H9 (cell line): ENCODE measurements around the gene DHDH. TPM values are rescaled to one million over a fixed set of nuclear protein-coding genes. Genes with fewer than 3 reads are reported as not detected.

Experiments
- DNase-seq: peaks from one replicate; pipeline ENCODE4 v3.0.0-alpha.2; 2017
- H2AFZ ChIP-seq: one replicate; pipeline ENCODE4 v1.6.1; 2013; ENCODE audit warnings: mild to moderate bottlenecking, low read length, control low read depth, moderate library complexity
- H2AK5ac ChIP-seq: 2 replicates; pipeline ENCODE4 v1.6.1; 2013; ENCODE audit warnings: low read length, control low read depth, mixed read lengths; ENCODE audit not compliant: insufficient read length
- H2BK120ac ChIP-seq: one replicate; pipeline ENCODE4 v1.6.1; 2013; ENCODE audit warnings: low read depth, mild to moderate bottlenecking, low read length, control low read depth, inconsistent platforms; ENCODE audit not compliant: poor library complexity, severe bottlenecking
- H2BK12ac ChIP-seq: 2 replicates; pipeline ENCODE4 v1.6.1; 2013; ENCODE audit warnings: low read length, control low read depth, mixed read lengths, low read depth; ENCODE audit not compliant: insufficient read length
- H2BK15ac ChIP-seq: 2 replicates; pipeline ENCODE4 v1.6.1; 2013; ENCODE audit warnings: low read depth, low read length, control low read depth
- H2BK20ac ChIP-seq: one replicate; pipeline ENCODE4 v1.6.1; 2013; ENCODE audit warnings: low read depth, mild to moderate bottlenecking, low read length, control low read depth, inconsistent platforms; ENCODE audit not compliant: poor library complexity, severe bottlenecking
- H2BK5ac ChIP-seq: 2 replicates; pipeline ENCODE4 v1.6.1; 2013; ENCODE audit warnings: low read length, control low read depth, mixed read lengths; ENCODE audit not compliant: insufficient read length
- H3K14ac ChIP-seq: 2 replicates; pipeline ENCODE4 v1.6.1; 2013; ENCODE audit warnings: low read length, control low read depth; ENCODE audit not compliant: insufficient read depth
- H3K18ac ChIP-seq: 2 replicates; pipeline ENCODE4 v1.6.1; 2013; ENCODE audit warnings: low read depth, mild to moderate bottlenecking, mixed read lengths, low read length, control low read depth; ENCODE audit not compliant: insufficient read length
- H3K23ac ChIP-seq: 2 replicates; pipeline ENCODE4 v1.6.1; 2013; ENCODE audit warnings: low read length, control low read depth, mixed read lengths, low read depth; ENCODE audit not compliant: insufficient read length
- H3K23me2 ChIP-seq: 2 replicates; pipeline ENCODE4 v1.6.1; 2013; ENCODE audit warnings: low read depth, mild to moderate bottlenecking, mixed read lengths, low read length, control low read depth; ENCODE audit not compliant: insufficient read length, poor library complexity, severe bottlenecking
- H3K27ac ChIP-seq: 2 replicates; pipeline ENCODE4 v1.5.1; 2013; ENCODE audit warnings: low read length, control low read depth, mixed read lengths, low read depth; ENCODE audit not compliant: insufficient read length
- H3K27me3 ChIP-seq: 2 replicates; pipeline ENCODE4 v1.6.1; 2013; ENCODE audit warnings: low read length, control low read depth, inconsistent platforms; ENCODE audit not compliant: insufficient read depth
- H3K4ac ChIP-seq: 2 replicates; pipeline ENCODE4 v1.6.1; 2013; ENCODE audit warnings: low read depth, mild to moderate bottlenecking, control low read depth, inconsistent platforms, low read length, moderate library complexity
- H3K4me1 ChIP-seq: 2 replicates; pipeline ENCODE4 v1.6.1; 2013; ENCODE audit warnings: low read length, control low read depth, inconsistent platforms; ENCODE audit not compliant: insufficient read depth
- H3K4me2 ChIP-seq: 2 replicates; pipeline ENCODE4 v1.6.1; 2013; ENCODE audit warnings: low read length, control low read depth, mixed read lengths; ENCODE audit not compliant: insufficient read length, insufficient read depth
- H3K56ac ChIP-seq: 2 replicates; pipeline ENCODE4 v1.6.1; 2013; ENCODE audit warnings: low read depth, mild to moderate bottlenecking, mixed read lengths, low read length, control low read depth; ENCODE audit not compliant: insufficient read length
- H3K79me1 ChIP-seq: 2 replicates; pipeline ENCODE4 v1.6.1; 2013; ENCODE audit warnings: low read depth, mild to moderate bottlenecking, moderate library complexity, low read length, control low read depth, inconsistent platforms; ENCODE audit not compliant: insufficient read depth, poor library complexity, severe bottlenecking
- H3K79me2 ChIP-seq: 2 replicates; pipeline ENCODE4 v1.6.1; 2013; ENCODE audit warnings: low read length, control low read depth, inconsistent platforms; ENCODE audit not compliant: insufficient read depth
- H3K9ac ChIP-seq: 2 replicates; pipeline ENCODE4 v1.6.1; 2013; ENCODE audit warnings: low read length, control low read depth, mixed read lengths; ENCODE audit not compliant: insufficient read length; ENCODE audit errors: extremely low read depth
- H3K9me3 ChIP-seq: one replicate; pipeline ENCODE4 v1.6.1; 2013; ENCODE audit warnings: low read depth, low read length, inconsistent platforms; ENCODE audit not compliant: control insufficient read depth
- H3T11ph ChIP-seq: one replicate; pipeline ENCODE4 v1.6.1; 2013; ENCODE audit warnings: mild to moderate bottlenecking, low read length, control low read depth, inconsistent platforms
- H4K20me1 ChIP-seq: one replicate; pipeline ENCODE4 v1.6.1; 2013; ENCODE audit not compliant: control insufficient read depth, insufficient read length, insufficient read depth
- H4K5ac ChIP-seq: 2 replicates; pipeline ENCODE4 v1.6.1; 2013; ENCODE audit warnings: low read depth, mild to moderate bottlenecking, mixed read lengths, low read length, control low read depth; ENCODE audit not compliant: insufficient read length
- H4K8ac ChIP-seq: replicated peaks from 2 replicates; pipeline ENCODE4 v1.6.1; 2013; ENCODE audit warnings: low read length, control low read depth, mixed read lengths, low read depth; ENCODE audit not compliant: insufficient read length
- H4K91ac ChIP-seq: 2 replicates; pipeline ENCODE4 v1.6.1; 2013; ENCODE audit warnings: low read depth, mild to moderate bottlenecking, moderate library complexity, mixed read lengths, low read length, control low read depth; ENCODE audit not compliant: insufficient read length
- H3K27ac Mint-ChIP-seq, 3 experiments: 2 replicates in 2 of 3; 3 replicates in 1 of 3; pipeline ENCODE4 v1.8.0; 2020 to 2021; ENCODE audit warnings: mixed read lengths in 3 of 3, mild to moderate bottlenecking in 1 of 3, moderate library complexity in 1 of 3
- H3K27me3 Mint-ChIP-seq: 2 replicates; pipeline ENCODE4 v1.8.0; 2021; ENCODE audit warnings: low read depth, mild to moderate bottlenecking, moderate library complexity, mixed read lengths
- H3K36me3 Mint-ChIP-seq, 3 experiments: 2 replicates in 2 of 3; 3 replicates in 1 of 3; pipeline ENCODE4 v1.8.0; 2020 to 2021; ENCODE audit warnings: low read depth in 3 of 3, mixed read lengths in 3 of 3; ENCODE audit not compliant: insufficient read depth in 1 of 3
- H3K4me1 Mint-ChIP-seq, 2 experiments: 2 replicates each; pipeline ENCODE4 v1.8.0; 2020; ENCODE audit warnings: mixed read lengths in 2 of 2
- H3K4me3 Mint-ChIP-seq, 2 experiments: 2 replicates in 1 of 2; 3 replicates in 1 of 2; pipeline ENCODE4 v1.8.0; 2020 to 2021; ENCODE audit warnings: mild to moderate bottlenecking in 2 of 2, mixed read lengths in 2 of 2, moderate library complexity in 1 of 2
- H3K9me3 Mint-ChIP-seq, 2 experiments: 2 replicates in 1 of 2; 3 replicates in 1 of 2; pipeline ENCODE4 v1.8.0; 2020; ENCODE audit warnings: mild to moderate bottlenecking in 2 of 2, mixed read lengths in 2 of 2, moderate library complexity in 1 of 2
- CTCF ChIP-seq: fragments of 200-600 bp; sonication (generic); conservative IDR thresholded peaks from 3 replicates; pipeline ENCODE4 v1.8.0; 2021; ENCODE audit warnings: antibody characterized with exemption, mild to moderate bottlenecking
- WGBS: extraction: QIAGEN DNeasy Blood & Tissue Kit; methylation state at CpG from one replicate; pipeline ENCODE4 v1.1.7; 2013; ENCODE audit warnings: missing lambda C conversion rate, low lambda C conversion rate, mixed read lengths; ENCODE audit not compliant: insufficient read length; ENCODE audit errors: extremely low coverage; 5-methylcytosine and 5-hydroxymethylcytosine counted together
- total RNA-seq: library from RNA; stranded (reverse); gene quantifications from 2 replicates; pipeline ENCODE4 v1.2.1, GENCODE V29; 2021

DHDH gene
- total RNA-seq, 1 experiment from 2014 or later = 2.0 TPM

- H3K27me3 ChIP-seq = no peaks in the 10 kb centered on the region
- no peak overlapping the region for H2BK120ac ChIP-seq
- H3K79me2 ChIP-seq = no peaks in the 10 kb centered on the region
- no peaks in the 10 kb centered on the region for H3K9me3 Mint-ChIP-seq
- H3K27ac ChIP-seq = no peak overlapping the region
- no peak overlapping the region for H3K27ac Mint-ChIP-seq
- no peak overlapping the region for H2BK15ac ChIP-seq
- no peak overlapping the region for H2AK5ac ChIP-seq
- no peaks in the 10 kb centered on the region for H3K27me3 Mint-ChIP-seq
- peak; percentile 96 for TF ChIP-seq CTCF
- H3K9ac ChIP-seq = no peak overlapping the region
- H3T11ph ChIP-seq = no peak overlapping the region
- peaks cover 10 to 28% of the 10 kb centered on the region in 2 experiments for H3K4me1 Mint-ChIP-seq
- H3K23ac ChIP-seq = no peak overlapping the region
- peaks cover 4% of the 10 kb centered on the region for H3K23me2 ChIP-seq
- H2BK20ac ChIP-seq = no peak overlapping the region
- no peak overlapping the region for H3K4me2 ChIP-seq
- H4K91ac ChIP-seq = no peak overlapping the region
- H2BK12ac ChIP-seq = no peak overlapping the region
- no peak overlapping the region for H3K18ac ChIP-seq
- H3K9me3 ChIP-seq = no peaks in the 10 kb centered on the region
- H3K79me1 ChIP-seq = no peaks in the 10 kb centered on the region
- H4K8ac ChIP-seq = no peak overlapping the region
- no peak overlapping the region for H4K5ac ChIP-seq
- H3K56ac ChIP-seq = no peak overlapping the region
- no peak overlapping the region for H2BK5ac ChIP-seq
- no peak overlapping the region for H3K14ac ChIP-seq
- peaks cover under 1% of the 10 kb centered on the region for H4K20me1 ChIP-seq
- WGBS = no CpG with 5 or more reads among the region's 19 CpGs
- no peak overlapping the region for H3K4ac ChIP-seq
- H3K36me3 Mint-ChIP-seq = peaks cover 35 to 62% (median 57%) of the 10 kb centered on the region in 3 experiments; a peak in 6 of 7 replicates
- peak overlapping the region in 1 of 2 experiments; percentile 40; a peak in 1 of 5 replicates for H3K4me3 Mint-ChIP-seq
- H3K4me1 ChIP-seq = no peaks in the 10 kb centered on the region
- H2AFZ ChIP-seq = no peak overlapping the region
- peak; percentile 88 for DNase-seq
Measured at GRCh38 chr19:48970923-48971395, 37.5 kb downstream of the DHDH start.
